COLO668 (cell line): ENCODE results near the gene TNN.

Source experiments
- DNase-seq: peaks from one replicate; lab custom pipeline; 2025; ENCODE audit not compliant: unreplicated experiment; lab: John Stamatoyannopoulos, UW

TNN gene

DNA sequence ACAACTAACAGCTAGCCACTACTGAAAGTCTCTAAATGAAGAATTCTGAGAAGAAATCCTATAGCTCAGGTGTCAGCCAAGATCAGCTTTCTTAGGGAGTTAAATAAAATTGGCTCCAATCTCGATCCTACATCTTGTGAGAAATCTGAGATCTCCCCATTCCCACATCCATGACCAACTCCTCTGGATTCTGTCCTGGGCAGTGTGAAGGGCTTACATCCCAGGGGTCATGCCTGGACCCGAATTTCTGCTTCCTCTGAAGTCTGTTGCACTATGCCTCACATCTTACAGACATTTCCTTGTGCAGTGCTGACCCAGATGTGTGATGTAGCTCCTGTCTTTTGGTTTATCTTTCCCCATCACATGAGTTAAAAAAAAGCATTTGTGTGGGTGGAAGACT is 4.8 kb upstream of the TNN start:
- DNase-seq = no peak

DNA sequence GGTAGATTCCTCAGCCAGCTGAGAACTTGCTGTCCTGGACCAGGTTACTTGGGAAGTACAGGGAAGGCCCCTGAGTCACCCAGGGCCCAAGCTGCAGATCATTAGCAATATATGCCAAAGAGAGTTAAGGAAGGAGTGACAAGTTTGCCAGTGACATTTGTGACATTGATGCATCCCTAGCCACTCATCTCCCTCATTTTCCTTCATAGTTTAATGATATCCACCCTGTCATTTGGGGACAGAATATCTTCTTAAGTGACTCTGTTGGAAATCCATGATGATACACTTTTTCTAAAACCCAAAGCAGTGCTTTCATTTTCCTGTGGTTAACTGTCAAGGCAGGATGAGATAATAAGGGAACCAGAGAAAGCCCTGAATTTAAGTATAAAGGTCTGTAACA is 3.2 kb downstream of the TNN start:
- DNase-seq = no peak

DNA sequence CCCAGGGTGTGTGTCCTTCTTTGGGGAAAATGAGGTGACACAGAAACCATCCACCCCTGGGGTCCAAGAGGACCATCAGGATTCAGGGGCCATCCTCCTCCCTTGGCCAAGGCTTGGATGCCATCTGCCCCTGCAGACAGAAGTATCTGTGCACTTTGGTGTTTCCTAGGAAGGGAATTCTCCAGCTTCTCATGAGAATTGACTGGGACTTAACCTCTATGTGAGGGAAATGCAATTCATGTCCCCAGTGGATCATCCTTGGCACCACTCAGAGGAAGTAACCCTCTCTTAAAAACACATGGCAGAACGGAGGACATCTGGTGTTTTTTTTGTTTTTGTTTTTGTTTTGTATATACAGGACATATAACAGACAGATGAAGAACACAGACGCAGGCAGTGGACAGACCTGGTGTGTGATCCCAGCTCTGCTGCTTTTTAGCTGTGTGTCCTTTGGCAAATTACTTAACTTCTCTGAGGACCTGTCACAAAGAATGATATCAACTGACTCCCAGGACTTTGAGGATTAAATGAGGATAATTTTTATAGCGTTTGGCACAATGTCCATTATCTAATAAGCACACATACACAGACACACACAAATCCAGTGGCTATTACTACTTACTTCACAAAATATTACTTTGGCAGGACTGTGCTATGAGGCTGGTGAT is 3.8 kb downstream of the TNN start:
- no peak for DNase-seq

DNA sequence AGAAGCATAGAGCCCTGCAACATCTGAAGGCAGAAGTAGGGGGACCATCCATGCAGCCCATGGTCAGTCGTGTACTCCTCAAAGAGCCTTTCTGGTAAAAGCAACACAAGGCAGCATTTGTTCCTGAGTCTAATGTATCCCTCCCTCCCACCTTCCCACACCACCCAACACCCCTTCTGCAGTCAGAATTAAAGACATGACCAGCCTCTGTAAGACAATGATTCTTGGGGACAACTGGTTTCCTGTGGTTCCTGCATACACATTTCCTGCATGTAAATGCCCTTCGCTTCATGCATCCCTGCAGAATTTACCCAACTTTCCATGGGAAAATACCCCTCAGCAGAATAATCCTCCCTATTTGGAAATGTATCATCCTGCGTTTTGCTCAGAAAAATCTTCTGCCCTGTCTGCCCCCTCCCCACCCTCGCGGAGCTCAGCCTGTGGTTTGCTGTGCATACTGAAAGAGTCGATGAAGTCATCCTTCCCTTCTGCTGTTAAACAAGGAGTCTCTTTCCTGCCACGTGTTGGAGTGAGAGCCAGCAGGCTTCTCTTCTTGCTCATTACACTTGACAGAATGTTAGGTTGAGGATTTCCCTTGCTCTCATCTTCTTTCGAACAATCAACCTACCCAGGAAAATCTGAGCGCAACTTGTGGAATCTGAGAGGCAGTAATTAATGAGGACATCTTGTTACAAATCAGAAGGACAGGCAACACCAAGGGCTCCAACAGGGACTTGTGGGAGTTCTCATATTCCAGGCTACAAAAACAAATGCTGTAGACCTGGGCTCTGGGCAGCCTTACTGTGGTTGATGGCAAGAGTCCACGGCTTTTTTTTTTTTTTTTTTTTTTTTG is 4.7 kb downstream of the TNN start:
- DNase-seq = no peak

DNA sequence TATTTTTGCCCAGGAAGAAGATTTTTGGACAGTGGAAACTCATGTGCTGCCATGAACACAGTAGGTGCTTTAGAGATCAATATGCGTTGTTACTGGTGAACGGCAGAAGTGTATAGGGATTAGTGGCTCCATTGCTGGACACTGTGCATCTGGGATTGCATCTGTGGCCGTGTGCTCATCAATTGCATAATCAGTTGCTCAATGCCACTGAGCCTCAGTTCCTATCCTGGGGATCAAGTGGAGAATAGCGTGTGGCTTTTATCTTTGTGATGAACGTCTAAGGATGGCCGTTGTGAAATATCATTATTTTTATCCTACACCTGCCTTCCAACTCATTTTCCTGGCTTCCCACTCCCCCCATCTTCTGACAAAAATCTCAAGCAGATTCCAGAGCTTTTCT is 5.4 kb downstream of the TNN start:
- no peak for DNase-seq

DNA sequence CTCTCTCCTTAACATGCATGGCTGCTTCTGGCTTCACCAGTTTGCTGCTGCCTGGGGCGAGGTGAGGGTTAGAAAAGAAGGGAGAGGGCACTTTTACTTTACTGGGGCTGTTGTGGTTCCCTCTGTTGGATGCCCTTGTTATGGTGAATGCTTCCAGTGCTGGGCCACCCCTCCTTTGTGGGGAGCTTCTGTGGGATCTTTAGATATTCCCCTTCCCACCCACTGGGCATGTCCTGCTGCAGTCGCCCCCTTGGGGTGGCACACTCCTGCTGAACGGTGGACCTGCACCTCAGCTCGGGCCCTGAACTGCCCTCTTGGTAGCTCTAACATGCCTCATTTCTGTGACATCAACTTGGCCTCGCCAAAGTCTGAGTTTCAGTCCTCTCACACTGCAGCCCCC is 6.0 kb downstream of the TNN start:
- no peak for DNase-seq

DNA sequence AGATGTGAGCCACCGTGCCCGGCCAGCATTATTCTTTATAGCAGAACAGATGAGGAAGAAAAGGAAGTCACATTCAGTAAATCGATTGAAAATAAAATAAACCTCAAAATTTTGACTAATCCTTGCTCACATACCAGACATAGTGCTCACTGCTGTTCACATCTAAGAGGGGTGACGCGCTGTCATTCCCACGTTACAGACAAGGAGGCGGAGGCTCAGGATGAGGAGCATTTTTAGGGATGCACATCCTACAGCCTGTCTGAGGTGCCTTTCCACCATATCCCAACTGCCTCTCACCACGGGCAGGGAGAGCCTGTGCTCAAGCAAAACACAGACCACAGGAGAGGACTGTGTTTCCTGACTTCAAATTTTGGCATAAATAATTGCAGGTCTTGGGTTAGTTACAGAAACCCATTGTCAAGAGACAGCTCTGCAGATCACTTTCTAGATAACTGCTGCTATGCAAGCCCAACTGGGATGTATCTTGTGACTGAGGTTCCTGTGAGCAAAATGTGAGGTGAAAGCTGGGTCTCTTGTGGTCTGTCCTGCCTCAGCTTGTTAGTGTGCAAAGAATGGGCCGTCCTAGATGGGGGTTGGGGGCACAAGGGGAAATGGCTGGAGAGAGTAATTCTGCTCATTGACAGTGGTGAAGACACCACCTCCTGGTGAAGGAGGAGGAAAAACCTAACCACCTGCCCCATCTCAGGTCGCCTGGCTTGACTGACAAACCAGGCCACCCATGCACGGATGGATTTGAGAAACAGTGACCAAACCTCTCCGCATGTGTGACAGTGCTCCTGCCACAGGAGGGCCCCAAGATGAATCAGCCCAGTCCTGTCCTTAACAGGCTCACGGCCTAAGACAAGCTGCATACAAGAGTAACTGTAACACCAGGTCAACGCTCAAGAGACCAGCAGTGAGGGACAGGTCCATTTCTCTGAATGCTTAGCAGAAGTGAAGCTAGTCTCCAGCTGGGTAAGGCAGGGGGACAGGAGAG is 8.2 kb downstream of the TNN start:
- DNase-seq = no peak

DNA sequence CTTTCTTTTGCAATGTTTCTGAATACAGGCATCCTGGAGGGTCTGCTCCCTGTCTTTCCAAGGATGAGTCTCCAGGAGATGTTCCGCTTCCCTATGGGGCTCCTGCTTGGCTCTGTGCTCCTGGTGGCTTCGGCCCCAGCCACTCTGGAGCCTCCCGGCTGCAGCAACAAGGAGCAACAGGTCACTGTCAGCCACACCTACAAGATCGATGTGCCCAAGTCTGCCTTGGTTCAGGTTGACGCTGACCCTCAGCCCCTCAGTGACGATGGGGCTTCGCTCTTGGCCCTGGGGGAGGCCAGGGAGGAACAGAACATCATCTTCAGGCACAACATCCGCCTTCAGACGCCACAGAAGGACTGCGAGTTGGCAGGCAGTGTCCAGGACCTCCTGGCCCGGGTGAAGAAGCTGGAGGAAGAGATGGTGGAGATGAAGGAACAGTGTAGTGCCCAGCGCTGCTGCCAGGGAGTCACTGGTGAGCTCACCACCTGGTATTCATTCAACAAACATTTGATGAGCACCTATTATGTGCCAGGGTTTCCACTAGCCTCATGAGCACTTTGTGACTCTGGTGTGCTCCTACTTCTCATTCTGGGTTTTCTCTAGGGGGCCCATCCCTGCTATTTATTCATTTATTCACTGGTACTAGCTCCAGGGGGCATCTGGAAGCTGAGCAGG is 9.9 kb downstream of the TNN start:
- no peak for DNase-seq

DNA sequence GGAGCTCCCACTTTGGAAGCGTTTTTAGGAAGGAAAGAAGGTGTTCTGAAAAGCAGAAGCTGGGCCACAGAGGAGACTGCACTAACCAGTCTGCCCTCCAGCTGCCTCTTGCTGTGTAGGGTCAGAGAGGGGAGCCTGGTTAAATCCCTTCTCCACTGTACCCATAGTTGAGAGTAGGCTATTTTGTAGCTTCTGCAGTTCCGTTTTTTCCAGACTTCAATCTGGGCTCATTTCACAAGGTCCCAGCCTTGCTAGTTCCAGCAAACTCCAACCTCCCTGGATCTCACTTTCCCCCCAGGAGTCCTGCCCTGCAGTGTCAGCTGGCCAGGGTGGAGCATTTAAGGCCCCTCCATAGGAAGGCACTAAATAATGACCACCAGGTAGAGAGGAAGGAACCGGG is 11.0 kb downstream of the TNN start:
- no peak for DNase-seq

DNA sequence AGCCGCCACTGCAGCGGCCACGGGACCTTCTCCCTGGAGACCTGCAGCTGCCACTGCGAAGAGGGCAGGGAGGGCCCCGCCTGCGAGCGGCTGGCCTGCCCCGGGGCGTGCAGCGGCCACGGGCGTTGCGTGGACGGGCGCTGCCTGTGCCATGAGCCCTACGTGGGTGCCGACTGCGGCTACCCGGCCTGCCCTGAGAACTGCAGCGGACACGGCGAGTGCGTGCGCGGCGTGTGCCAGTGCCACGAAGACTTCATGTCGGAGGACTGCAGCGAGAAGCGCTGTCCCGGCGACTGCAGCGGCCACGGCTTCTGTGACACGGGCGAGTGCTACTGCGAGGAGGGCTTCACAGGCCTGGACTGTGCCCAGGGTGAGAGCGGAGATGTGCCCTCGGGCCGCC is 11.7 kb downstream of the TNN start:
- no peak for DNase-seq

DNA sequence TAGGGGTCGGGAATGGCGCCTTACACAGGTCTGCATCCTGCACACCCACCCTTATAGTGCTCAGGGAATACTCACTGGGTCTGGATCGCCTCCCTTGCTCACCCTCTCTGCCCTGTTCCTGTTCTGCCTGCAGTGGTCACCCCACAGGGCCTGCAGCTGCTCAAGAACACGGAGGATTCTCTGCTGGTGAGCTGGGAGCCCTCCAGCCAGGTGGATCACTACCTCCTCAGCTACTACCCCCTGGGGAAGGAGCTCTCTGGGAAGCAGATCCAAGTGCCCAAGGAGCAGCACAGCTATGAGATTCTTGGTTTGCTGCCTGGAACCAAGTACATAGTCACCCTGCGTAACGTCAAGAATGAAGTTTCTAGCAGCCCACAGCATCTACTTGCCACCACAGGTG is 12.4 kb downstream of the TNN start:
- DNase-seq = no peak

DNA sequence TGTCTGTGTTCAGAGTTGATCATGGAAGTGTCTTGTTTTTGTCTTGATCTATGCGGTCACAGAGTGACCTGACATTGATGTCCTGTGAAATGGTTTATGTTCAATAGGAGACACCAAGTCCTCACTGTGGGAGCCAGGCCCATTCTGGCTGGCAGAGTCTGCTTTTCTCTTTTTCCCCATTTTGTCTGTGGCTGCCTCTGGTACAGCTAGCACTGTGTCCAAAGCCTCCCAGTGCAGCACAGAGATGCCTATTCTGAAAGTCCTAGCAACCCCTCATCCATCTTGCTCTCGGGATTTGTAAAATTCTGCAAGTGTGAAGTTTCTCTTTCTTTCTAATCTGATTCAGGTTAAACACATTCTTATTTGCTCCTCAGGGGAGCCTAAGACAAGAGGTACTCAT is 14.3 kb downstream of the TNN start:
- no peak for DNase-seq

DNA sequence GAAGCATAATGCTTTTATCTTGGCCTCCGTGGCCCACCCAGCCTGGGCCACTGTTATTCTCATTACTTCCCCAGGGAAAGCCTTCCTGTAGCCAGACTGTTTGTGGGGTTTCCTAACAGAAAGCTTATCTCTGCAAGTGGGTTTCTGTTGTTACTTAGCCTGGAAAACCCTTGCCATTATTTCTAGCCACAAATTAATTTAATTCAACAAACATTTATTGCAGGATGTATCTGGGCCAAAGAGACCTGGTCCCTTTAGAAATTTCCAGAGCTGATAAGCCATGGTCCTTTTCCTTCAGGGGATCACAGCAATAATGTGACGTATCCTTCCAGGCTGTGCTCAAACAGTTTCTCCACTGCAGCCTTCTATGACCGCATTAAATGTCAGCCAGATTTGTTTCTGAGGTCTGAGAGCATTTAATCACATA is 20.9 kb downstream of the TNN start:
- DNase-seq = no peak

DNA sequence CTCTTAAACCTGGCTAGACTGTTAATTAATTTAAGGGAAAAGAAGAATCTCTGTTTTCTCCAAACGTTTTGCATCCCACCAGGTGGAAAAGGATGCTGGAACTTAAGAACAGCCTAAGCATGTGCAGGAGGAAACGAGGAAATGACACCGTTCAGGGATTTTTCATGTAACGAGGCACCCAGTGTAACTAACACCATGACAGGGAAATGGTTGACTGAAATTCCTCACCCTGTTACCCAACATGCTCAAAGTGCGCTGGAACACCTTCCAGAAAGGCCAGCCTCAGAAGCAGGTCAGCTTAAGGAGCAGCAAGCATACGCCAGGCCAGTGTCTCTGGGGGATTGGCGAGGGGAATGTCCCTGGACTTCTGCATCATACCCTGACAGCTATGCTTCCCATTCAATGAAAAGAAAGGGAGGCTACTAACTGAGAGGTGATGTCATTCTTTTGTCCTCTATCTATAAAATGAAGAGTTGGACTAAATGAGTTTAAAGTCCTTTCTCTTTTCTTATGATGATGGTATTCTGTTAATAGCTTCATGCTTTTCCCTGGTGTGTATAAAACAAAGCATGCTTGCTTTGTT is 21.6 kb downstream of the TNN start:
- no peak for DNase-seq

DNA sequence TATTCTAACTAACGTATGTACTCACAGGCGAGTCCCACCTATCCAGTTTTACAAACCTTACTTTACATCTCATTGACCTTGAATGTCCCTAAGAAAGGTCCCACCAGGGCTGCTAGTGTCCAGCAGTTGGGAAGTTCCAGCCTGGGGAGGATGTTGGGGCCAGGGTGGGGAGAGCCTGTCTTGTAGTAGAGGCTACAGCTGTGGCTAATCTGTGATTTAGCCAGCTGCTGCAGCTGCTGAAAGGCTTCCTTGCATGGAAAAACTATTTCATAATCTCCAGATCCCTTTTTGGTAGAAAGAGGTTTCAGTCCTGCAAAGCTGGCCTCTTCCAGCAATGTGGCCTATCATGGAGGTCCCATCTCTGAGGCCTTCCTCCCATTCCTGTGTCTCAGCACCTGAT is 23.1 kb downstream of the TNN start:
- DNase-seq = no peak

DNA sequence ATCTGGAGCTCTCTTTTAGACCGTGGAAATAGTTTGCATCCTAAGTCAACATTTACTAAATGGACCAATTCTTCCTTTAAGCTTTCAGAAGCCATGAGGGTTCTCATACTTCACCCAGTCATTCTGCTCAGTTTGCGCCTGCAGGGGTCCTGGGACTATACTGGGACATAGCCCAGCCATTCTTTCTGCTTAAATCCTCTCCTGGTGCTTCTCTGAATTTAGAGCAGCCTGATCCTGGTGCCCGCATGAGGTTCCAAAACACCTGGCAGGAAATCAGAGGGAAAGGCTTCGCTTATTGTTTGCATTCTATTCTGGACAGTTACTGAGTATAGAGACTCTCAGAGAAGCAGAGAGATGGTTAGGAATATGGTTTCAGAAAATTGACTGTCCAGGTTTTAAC is 27.0 kb downstream of the TNN start:
- DNase-seq = no peak

DNA sequence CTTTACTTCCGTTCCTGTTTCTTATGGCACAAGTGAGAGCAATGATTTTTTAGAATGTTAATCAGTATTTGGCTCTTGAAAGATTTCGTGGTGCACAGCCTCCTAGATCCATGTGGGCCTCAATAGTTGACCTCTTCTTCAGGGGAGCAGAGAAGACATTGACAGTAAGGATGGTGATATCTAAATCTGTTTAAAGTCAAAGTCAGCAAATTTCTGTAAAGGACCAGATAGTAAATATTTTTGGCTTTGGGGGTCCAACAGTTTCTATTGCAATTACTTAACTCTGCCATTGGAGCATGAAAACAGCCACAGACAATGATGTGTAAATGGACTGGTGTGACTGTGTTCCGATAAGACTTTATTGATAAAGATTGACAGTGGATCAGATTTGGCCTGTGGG is 27.4 kb downstream of the TNN start:
- no peak for DNase-seq

DNA sequence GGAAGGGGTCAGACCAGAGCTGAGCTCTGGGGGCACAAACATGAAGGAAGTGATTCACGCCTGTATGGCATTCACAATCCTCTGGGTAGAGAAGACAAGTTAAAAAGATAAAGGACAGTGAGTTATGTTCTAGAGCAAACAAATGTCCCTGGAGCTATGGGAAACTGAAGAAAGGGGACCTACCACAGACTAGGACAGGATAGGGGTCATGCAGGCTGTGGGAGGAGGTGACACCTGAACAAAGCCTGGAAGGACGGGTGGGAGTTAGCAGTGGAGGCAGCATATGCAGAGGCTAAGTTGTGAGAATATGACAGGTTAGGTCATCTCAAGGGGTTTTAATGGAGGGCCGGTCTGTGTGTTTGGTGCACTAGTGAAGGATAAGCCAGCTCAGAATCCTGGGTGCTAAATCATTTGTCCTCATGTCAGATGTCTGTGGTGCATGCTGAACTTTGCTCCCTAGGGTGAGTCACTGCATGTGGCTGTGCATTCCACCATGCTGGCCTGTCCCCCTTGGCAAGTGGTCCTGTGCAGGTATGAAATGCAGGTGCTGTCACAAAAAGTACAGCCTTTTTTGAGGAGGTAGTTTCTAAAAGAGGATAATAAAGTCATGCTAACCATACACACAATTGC is 28.5 kb downstream of the TNN start:
- no peak for DNase-seq

DNA sequence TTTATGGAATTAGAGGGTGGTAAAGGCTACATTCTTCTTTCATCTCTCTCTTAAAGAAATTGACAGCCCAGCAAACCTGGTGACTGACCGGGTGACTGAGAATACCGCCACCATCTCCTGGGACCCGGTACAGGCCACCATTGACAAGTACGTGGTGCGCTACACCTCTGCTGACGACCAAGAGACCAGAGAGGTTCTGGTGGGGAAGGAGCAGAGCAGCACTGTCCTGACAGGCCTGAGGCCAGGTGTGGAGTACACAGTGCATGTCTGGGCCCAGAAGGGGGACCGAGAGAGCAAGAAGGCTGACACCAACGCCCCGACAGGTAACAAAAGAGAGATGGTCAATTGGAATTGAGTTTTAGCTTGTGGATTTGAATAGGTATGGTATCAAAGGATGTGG is 29.7 kb downstream of the TNN start:
- no peak for DNase-seq

DNA sequence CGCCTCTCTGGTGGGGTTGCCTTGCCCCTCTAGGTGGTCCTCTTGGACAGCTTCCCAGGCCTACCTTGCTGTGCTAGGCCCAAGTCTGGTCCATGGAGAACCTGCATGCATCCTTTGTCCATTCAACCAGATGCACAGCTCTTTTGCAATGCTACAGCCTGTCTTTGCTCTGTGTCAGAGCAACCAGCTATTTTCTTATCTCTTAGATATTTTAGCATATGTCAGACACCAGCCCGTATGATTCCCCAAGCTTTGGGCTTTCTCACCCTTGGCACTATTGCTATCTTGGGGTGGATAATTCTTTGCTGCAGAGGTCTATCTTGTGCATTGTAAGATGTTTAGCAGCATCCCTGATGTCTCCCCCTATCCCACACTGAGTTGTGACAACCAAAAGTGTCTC is 32.3 kb downstream of the TNN start:
- DNase-seq = no peak
